NCI-H82 treated with DMSO at 0.1 percent for 48 hours (cell line): ENCODE results near the gene FNDC3A.
"Not testable (repeated sequence)": the region's sequence is repeated elsewhere in the genome, so short reads cannot be mapped to it uniquely, and the experiment has no call there.

Source experiments
- DNase-seq: peaks from one replicate; lab custom pipeline; 2025; ENCODE audit not compliant: unreplicated experiment; lab: John Stamatoyannopoulos, UW

Gene FNDC3A

DNA sequence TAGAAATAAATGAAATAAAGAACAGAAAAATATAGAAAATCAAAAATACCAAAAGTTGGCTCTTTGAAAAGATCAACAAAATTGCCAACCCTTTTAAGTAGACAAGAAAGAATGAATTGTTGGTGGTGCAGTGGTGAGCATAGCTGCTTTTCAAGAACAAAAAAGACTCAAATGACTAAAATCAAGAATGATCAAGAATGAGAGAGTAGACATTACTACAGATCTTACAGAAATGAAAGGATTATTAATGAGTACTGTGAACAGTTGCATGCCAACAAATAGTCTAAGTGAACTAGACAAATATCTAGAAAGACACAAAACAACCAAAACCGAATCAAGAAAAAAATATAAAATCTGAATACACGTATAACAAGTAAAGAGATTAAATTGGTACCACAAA is 53.9 kb downstream of the FNDC3A start:
- no peak for DNase-seq

DNA sequence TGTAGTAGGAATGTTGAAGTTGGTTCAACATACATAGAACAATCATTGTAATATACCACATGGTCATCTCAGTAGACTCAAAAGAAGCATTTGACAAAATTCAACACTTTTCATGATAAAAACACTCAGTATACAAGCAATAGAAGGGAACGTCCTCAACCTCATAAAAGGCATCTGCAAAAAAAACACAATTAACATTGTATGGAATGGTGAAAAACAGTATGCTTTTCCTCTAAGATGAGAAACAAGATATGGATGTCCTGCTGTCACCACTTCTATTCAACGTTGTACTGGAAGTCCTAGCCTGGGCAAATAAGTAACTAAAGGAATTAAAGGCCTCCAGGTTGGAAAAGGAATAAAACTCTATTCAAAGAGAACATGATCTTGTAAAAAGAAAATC is 54.5 kb downstream of the FNDC3A start:
- no peak for DNase-seq

- DNase-seq = no peak
Observed at GRCh38 chr13:49040872-49041271, 65.2 kb downstream of the FNDC3A start.

DNA sequence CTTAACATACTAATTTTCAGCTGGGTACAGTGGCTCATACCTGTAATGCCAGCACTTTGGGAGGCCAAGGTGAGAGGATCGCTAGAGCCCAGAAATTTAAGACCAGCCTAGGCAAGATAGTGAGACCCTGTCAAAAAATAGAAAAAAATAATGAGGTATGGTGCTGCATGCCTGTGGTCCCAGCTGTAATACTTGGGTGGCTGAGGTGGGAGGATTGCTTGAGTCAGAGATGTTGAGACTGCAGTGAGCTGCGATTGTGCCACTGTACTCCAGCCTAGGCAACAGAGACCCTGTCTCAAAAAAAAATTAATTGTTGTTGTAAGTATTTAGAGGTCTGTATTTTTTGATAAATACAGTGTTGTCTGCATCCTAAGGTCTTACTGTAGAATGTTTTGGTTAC is 66.8 kb downstream of the FNDC3A start:
- no peak for DNase-seq

GRCh38 chr13:49044008-49044407 is 68.3 kb downstream of the FNDC3A start:
- DNase-seq = no peak

- no peak for DNase-seq
Observed at GRCh38 chr13:49044836-49045235, 69.1 kb downstream of the FNDC3A start.

- DNase-seq = no peak
Observed at GRCh38 chr13:49046002-49046401, 70.3 kb downstream of the FNDC3A start.

- no peak for DNase-seq
Observed at GRCh38 chr13:49046519-49046918, 70.8 kb downstream of the FNDC3A start.

DNA sequence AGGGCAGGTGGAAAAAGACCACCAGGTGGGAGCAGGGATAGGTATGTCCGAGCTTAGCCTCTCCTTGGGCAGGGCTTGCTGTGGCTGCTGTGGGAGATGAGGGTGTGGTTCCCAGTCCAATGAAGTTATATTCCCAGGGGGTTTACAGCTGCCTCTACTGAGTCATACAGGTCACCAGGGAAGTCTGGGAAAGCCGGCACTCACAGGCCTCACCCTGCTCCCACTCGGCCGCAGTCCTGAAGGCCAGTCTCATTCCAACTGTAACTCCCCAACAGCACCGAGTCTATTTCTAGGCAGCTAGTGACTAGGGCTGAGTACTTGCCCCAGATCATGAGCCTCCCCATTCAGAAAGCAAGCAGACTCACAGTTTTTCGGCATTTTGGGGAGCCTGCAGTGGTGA is 77.1 kb downstream of the FNDC3A start:
- DNase-seq = no peak

GRCh38 chr13:49053215-49053614 is 77.5 kb downstream of the FNDC3A start:
- DNase-seq = no peak

DNA sequence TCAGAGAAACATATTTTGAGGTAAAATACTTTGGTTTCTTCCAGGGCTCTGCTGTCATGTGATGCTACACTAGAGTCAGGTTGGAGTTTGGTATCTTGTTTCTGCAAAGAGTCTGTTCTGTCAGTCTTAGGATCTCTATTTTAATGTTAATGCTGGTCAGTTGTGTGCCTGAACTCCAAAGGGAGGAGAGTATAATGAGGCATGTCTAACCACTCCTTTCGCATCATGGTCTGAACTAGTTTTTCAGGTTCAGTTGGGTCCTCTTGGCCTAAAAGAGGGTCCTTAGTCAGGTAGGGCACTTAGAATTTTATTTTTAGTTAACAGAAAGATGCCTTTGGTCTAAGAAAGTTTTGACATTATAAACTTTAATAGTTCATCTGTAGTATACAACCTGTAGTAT is 78.2 kb downstream of the FNDC3A start:
- no peak for DNase-seq

- DNase-seq = no peak
Observed at GRCh38 chr13:49055021-49055420, 79.3 kb downstream of the FNDC3A start.

- no peak for DNase-seq
Observed at GRCh38 chr13:49057176-49057575, 81.5 kb downstream of the FNDC3A start.

DNA sequence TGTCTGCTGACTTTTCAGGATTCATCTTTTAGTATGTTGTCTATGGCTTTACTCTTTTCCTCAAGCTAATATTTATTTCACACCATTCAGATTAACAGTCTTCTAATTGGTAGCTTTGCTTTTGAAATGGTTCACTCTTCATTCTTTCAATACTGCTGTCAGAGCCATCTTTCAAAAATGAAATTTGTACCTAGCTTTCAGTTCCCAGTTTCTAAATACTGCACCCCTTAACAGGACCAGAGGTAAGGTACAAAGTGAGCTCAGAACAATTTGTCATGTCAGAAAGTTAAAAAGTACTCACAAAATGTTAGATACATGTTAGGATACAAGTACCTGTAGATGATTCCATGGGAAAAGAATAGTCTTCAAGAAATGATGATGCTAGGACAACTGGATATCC is 83.0 kb downstream of the FNDC3A start:
- no peak for DNase-seq

- no peak for DNase-seq
Observed at GRCh38 chr13:49060678-49061387, 85.1 kb downstream of the FNDC3A start.

DNA sequence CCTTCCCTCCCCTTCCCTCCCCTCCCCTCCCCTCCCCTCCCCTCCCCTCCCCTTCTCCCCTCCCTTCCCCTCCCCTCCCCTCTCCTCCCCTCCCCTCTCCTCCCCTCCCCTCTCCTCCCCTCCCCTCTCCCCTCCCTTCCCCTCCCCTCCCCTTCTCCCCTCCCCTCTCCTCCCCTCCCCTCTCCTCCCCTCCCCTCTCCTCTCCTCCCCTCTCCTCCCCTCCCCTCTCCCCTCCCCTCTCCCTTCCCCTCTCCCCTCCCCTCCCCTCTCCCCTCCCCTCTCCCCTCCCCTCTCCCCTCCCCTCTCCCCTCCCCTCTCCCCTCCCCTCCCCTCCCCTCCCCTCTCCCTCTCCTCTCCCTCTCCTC is 85.7 kb downstream of the FNDC3A start:
- not testable (repeated sequence) for DNase-seq

DNA sequence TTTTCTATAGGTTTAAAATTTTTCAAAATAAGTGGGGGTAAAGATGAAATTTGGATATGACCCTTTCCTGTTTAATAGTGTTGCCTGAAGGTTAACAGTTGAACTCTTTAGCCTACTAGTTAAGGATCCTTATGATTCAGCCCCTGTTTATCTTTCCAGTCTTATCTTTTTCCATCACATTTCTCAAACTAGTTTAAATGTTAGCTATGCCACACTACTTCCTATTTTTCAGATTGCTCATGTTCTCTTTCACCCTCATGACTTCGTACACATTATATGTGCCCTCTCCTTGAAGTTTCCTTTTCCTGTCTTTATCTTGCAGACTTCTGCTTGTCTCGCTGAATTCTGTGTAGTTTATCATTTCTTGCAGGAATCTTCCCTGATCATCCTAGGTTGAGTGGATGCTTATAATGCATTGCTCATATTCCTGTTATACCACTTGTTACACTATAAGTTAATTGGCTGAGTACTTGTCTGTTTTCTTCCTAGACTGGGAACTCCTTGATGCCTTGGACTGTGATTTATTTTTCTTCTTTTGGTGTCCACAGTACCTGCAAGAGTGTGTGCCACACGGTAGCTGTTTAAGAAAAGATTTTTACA is 86.7 kb downstream of the FNDC3A start:
- no peak for DNase-seq

DNA sequence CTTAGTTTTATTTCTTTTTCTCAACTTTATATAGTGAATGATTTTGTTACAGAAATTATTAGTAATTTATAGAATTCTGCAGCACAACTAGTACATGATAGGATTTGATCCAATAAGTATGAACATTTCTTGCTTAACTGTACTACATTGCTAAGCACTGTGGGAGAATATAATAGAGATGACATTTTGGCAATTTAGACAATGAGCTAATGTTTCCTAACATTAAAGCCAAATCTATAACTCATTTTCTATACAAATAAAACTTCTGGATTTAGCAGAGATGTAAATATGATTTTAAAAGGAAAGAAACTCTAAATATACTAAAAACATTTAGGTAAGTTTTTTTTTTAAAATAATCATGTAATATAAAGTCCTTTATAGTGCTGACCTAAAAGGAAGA is 87.3 kb downstream of the FNDC3A start:
- no peak for DNase-seq

DNA sequence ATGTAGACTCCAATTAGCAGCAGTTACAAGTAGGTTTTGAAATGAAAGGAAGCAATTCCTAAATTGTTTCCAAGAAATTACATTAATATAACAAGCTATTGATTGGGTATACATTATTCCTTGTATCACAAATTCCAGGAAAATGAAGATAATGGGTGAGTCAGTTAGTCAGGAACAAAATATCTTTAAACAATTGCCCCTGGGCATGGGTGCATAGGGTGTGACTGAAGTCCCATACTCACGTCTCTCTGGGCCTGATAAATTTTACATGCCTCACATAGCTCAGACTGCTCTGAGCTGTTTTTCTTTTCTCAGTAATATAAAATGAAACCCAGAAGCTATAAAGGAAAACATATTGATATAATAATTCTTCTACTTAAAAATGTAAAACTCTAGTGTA is 87.8 kb downstream of the FNDC3A start:
- no peak for DNase-seq

DNA sequence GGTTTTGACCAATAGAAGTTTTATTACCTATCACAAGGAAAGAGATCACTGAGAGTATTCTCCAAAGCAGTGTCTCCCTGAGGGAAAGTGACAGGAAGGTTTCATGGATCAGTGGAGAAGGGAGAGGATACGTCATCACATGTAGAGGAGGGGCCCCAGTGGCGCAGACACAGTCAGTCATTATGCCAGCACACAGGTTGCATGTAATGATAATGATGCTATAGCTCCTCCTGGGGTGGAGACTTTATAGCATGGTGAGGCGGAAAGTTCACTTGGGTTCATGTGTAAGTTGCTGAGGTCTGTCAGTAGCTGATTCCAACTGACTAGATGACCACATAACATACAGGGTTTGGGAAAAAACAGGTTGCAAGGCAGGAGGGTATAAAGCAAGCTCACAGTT is 88.8 kb downstream of the FNDC3A start:
- no peak for DNase-seq

DNA sequence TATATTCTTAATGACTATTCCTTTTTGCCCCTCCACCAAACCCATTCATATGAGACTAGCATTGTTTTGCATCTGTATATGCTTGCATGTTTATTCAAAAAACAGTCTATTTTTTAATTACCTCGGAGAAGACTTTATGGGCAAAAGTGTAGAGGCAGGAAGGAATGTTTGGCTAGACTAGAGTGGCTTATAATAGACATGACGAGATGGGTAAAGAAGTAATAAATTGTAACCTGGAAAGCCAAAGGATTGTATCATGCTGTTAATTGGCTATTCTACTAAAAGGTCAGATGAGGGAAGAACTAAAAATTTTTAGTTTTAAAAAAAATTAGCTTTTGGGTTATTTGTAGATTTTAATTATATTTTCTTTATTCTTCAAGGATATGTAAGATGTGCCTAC is 91.1 kb downstream of the FNDC3A start:
- DNase-seq = no peak

DNA sequence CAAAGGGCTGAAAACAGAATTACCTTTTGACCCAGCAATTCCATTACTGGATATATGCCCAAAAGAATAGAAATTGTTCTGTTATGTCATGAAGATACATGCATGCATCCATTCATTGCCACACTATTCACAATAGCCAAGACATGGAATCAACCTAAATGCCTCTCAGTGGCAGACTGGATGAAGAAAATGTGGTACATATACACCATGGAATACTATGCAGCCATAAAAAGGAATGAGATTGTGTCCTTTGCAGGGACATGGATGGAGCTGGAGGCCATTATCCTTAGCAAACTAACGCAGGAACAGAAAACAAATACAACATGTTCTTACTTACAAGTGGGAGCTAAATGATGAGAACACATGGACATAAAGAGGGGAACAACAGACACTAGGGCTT is 92.8 kb downstream of the FNDC3A start:
- not testable (repeated sequence) for DNase-seq

GRCh38 chr13:49070021-49070420 is 94.3 kb downstream of the FNDC3A start:
- DNase-seq = not testable (repeated sequence)
